SK-N-SH (cell line): Measurements from ENCODE around the gene FDPS. TPM values are rescaled to one million over a fixed set of nuclear protein-coding genes. Genes with fewer than 3 reads are reported as not detected.

Source experiments
- CTCF ChIA-PET: fragments of 300-600, 350-600 bp; formaldehyde crosslinking; extraction: SDS; loops from one replicate; lab custom pipeline; 2021; lab: Yijun Ruan, JAX
- POLR2A ChIA-PET: fragments of 350-600 bp; sonication (Branson Sonifier 250); formaldehyde crosslinking; extraction: SDS; loops from one replicate; lab custom pipeline; 2020; ENCODE audit warnings: antibody characterized with exemption, inconsistent platforms; lab: Yijun Ruan, JAX
- DNase-seq: peaks from one replicate; pipeline ENCODE4 v3.0.0; 2012
- H2AFZ ChIP-seq: fragments of 200-600 bp; sonication (generic); 2 replicates; pipeline ENCODE4 v1.8.1; 2016; ENCODE audit warnings: antibody characterized with exemption, mild to moderate bottlenecking, low read depth
- H3F3A ChIP-seq: fragments of 200-600 bp; sonication (generic); replicated peaks from 2 replicates; pipeline ENCODE3; 2016; ENCODE audit warnings: antibody characterized with exemption, mild to moderate bottlenecking; ENCODE audit not compliant: insufficient read depth
- H3K27ac ChIP-seq, 2 experiments: fragments of 200-500 bp in 1 of 2; fragments of 200-600 bp in 1 of 2; sonication (Bioruptor generic) in 1 of 2; sonication (generic), shearing (Covaris generic) in 1 of 2; 2 replicates each; pipeline versions ENCODE4 v1.5.1 to v1.6.1; 2014 to 2016; ENCODE audit warnings: low read depth in 2 of 2, inconsistent platforms in 1 of 2, low read length in 1 of 2, mild to moderate bottlenecking in 1 of 2, mixed read lengths in 1 of 2
- H3K27me3 ChIP-seq: fragments of 200-600 bp; sonication (generic), shearing (Covaris generic); 2 replicates; pipeline ENCODE4 v1.6.1; 2016; ENCODE audit warnings: mixed run types; ENCODE audit not compliant: insufficient read depth
- H3K36me3 ChIP-seq, 2 experiments: fragments of 200-500 bp in 1 of 2; fragments of 200-600 bp in 1 of 2; sonication (Bioruptor generic) in 1 of 2; sonication (generic) in 1 of 2; replicated peaks in 1 of 2; 2 replicates each; pipeline versions ENCODE3 to v1.5.1; 2014 to 2016; ENCODE audit warnings: low read length in 1 of 2, mild to moderate bottlenecking in 1 of 2; ENCODE audit not compliant: insufficient read depth in 2 of 2, control insufficient read depth in 1 of 2
- H3K4me1 ChIP-seq, 2 experiments: fragments of 200-500 bp in 1 of 2; fragments of 200-600 bp in 1 of 2; sonication (Bioruptor generic) in 1 of 2; sonication (generic), shearing (Covaris generic) in 1 of 2; 2 replicates each; pipeline versions ENCODE4 v1.5.1 to v1.6.1; 2014 to 2016; ENCODE audit warnings: low read depth in 1 of 2, low read length in 1 of 2, mixed run types in 1 of 2; ENCODE audit not compliant: insufficient read depth in 2 of 2, control insufficient read depth in 1 of 2
- H3K4me2 ChIP-seq: fragments of 200-600 bp; sonication (generic), shearing (Covaris generic); 2 replicates; pipeline ENCODE4 v1.6.1; 2017; ENCODE audit warnings: mixed run types
- H3K4me3 ChIP-seq, 2 experiments: fragments of 200-500 bp in 1 of 2; fragments of 200-600 bp in 1 of 2; sonication (Bioruptor generic) in 1 of 2; sonication (generic), shearing (Covaris generic) in 1 of 2; 2 replicates each; pipeline versions ENCODE4 v1.5.1 to v1.8.1; 2014 to 2016; ENCODE audit warnings: low read depth in 2 of 2, inconsistent platforms in 1 of 2, low read length in 1 of 2, mild to moderate bottlenecking in 1 of 2, mixed read lengths in 1 of 2, moderate library complexity in 1 of 2
- H3K79me2 ChIP-seq: fragments of 200-600 bp; sonication (generic); 2 replicates; pipeline ENCODE4 v1.8.1; 2017; ENCODE audit warnings: mild to moderate bottlenecking; ENCODE audit not compliant: insufficient read depth
- H3K9ac ChIP-seq: fragments of 200-600 bp; sonication (generic); 2 replicates; pipeline ENCODE4 v1.6.1; 2017; ENCODE audit warnings: mixed run types
- H3K9me2 ChIP-seq: fragments of 200-600 bp; sonication (generic); 2 replicates; pipeline ENCODE4 v1.6.1; 2017; ENCODE audit warnings: mixed run types
- H3K9me3 ChIP-seq: fragments of 200-600 bp; sonication (generic); 2 replicates; pipeline ENCODE4 v1.6.1; 2017; ENCODE audit warnings: mixed run types, mild to moderate bottlenecking, moderate library complexity
- H4K20me1 ChIP-seq: fragments of 200-600 bp; sonication (generic); 2 replicates; pipeline ENCODE4 v1.6.1; 2017; ENCODE audit warnings: mild to moderate bottlenecking, mixed run types; ENCODE audit not compliant: insufficient read depth
- CHD2 ChIP-seq: fragments of 150-350 bp; IDR thresholded peaks from 2 replicates; pipeline ENCODE4 v1.6.1; 2018; ENCODE audit warnings: low read length; ENCODE audit not compliant: partially characterized antibody
- CTCF ChIP-seq: fragments of 200-600 bp; sonication (generic); IDR thresholded peaks from 2 replicates; pipeline ENCODE4 v1.6.1; 2017; ENCODE audit warnings: antibody characterized with exemption, mild to moderate bottlenecking, moderate library complexity
- ELF1 ChIP-seq: IDR thresholded peaks from 2 replicates; pipeline ENCODE4 v1.4.0; 2012
- EP300 ChIP-seq, 2 experiments: IDR thresholded peaks; 2 replicates each; pipeline versions ENCODE4 v1.4.0 to v1.6.1; 2012; ENCODE audit warnings: borderline replicate concordance in 1 of 2, low read depth in 1 of 2, low read length in 1 of 2
- EZH2phosphoT487 ChIP-seq: fragments of 200-600 bp; sonication (generic); IDR thresholded peaks from 2 replicates; pipeline ENCODE4 v1.6.1; 2017; ENCODE audit warnings: low read depth, mixed run types, mild to moderate bottlenecking, antibody characterized with exemption, moderate library complexity, borderline replicate concordance
- FOXM1 ChIP-seq: IDR thresholded peaks from 2 replicates; pipeline ENCODE4 v1.4.0; 2012; ENCODE audit warnings: low read depth, mild to moderate bottlenecking
- GATA2 ChIP-seq: sonication (generic); formaldehyde crosslinking; IDR thresholded peaks from 2 replicates; pipeline ENCODE4 v1.5.0; 2020; ENCODE audit warnings: mild to moderate bottlenecking, missing genetic modification reagents
- IRF3 ChIP-seq: fragments of 150-350 bp; IDR thresholded peaks from 2 replicates; pipeline ENCODE4 v1.6.1; 2016; ENCODE audit warnings: mild to moderate bottlenecking, low read depth, low read length
- MAX ChIP-seq: IDR thresholded peaks from 2 replicates; pipeline ENCODE4 v1.4.0; 2012; ENCODE audit warnings: low read depth
- MXI1 ChIP-seq: IDR thresholded peaks from 2 replicates; pipeline ENCODE4 v1.6.1; 2012; ENCODE audit warnings: mild to moderate bottlenecking, low read depth, low read length, improper control_type of control experiment
- NFIC ChIP-seq: IDR thresholded peaks from 2 replicates; pipeline ENCODE4 v1.4.0; 2012; ENCODE audit warnings: borderline replicate concordance
- NRF1 ChIP-seq: IDR thresholded peaks from 2 replicates; pipeline ENCODE4 v1.6.1; 2012; ENCODE audit warnings: low read depth, mild to moderate bottlenecking, low read length
- POLR2AphosphoS5 ChIP-seq: IDR thresholded peaks from 2 replicates; pipeline ENCODE4 v1.6.1; 2012; ENCODE audit warnings: low read depth, low read length
- REST ChIP-seq: IDR thresholded peaks from 2 replicates; pipeline ENCODE4 v1.6.1; 2012; ENCODE audit warnings: mild to moderate bottlenecking, low read depth, low read length, moderate library complexity
- RXRA ChIP-seq: IDR thresholded peaks from 2 replicates; pipeline ENCODE4 v1.4.0; 2012; ENCODE audit warnings: low read depth, mild to moderate bottlenecking, borderline replicate concordance
- TAF1 ChIP-seq: IDR thresholded peaks from 2 replicates; pipeline ENCODE4 v1.6.1; 2012; ENCODE audit warnings: low read depth, mild to moderate bottlenecking, low read length, moderate library complexity, borderline replicate concordance
- TCF12 ChIP-seq: IDR thresholded peaks from 2 replicates; pipeline ENCODE4 v1.4.0; 2012
- TEAD4 ChIP-seq: IDR thresholded peaks from 2 replicates; pipeline ENCODE4 v1.4.0; 2012; ENCODE audit warnings: mild to moderate bottlenecking, borderline replicate concordance; ENCODE audit not compliant: insufficient read depth
- USF1 ChIP-seq: IDR thresholded peaks from 2 replicates; pipeline ENCODE4 v1.4.0; 2012; ENCODE audit warnings: low read depth, borderline replicate concordance
- USF2 ChIP-seq: fragments of 150-350 bp; IDR thresholded peaks from 2 replicates; pipeline ENCODE4 v1.6.1; 2017; ENCODE audit warnings: antibody characterized with exemption, low read length, low read depth, borderline replicate concordance
- WGBS: methylation state at CpG from one replicate; pipeline ENCODE4 v1.1.6; 2017; ENCODE audit warnings: low lambda C conversion rate; 5-methylcytosine and 5-hydroxymethylcytosine counted together
- polyA plus RNA-seq, 3 experiments: library from polyadenylated mRNA; depleted of rRNA; stranded (reverse); fragments of >200 nt; gene quantifications; 2 replicates each; pipeline ENCODE4 v1.2.3, GENCODE V29; 2012

Gene FDPS
- polyA plus RNA-seq, 1 of the 3 experiments (the other 2 are of a cell fraction): 126 TPM

GRCh38 chr1:155326020-155326526, 17.4 kb downstream of the FDPS start (continued):
- TF ChIP-seq IRF3 (no peak), MXI1 (no peak), TCF12 (no peak)
- TF ChIP-seq, all 33 proteins: peak for 0

- Histone ChIP-seq H3K27ac (no peak overlapping the region), H3K4me2 (no peak overlapping the region), H3K4me1 (peaks cover 8 to 20% of the 10 kb centered on the region in 2 experiments), H2AFZ (no peak overlapping the region), H3K4me3 (no peak overlapping the region), H4K20me1 (0 out of 2 replicates have a peak, but pooled peaks cover 5% of the 10 kb centered on the region), H3K9me3 (no peaks in the 10 kb centered on the region), H3F3A (peaks cover 27% of the 10 kb centered on the region), H3K9ac (no peak overlapping the region), H3K9me2 (no peaks in the 10 kb centered on the region), H3K79me2 (peaks cover 36% of the 10 kb centered on the region), H3K36me3 (peaks cover 32 to 38% of the 10 kb centered on the region in 2 experiments), H3K27me3 (no peaks in the 10 kb centered on the region)
- 100% methylated on average over 1 of the region's 7 CpGs for WGBS
- no peak for DNase-seq
- TF ChIP-seq CTCF: no peak
- no peak for TF ChIP-seq NRF1
- no peak for TF ChIP-seq REST
- TF ChIP-seq EP300 (IDR thresholded peaks at IDR 0.05; ENCODE audit: borderline replicate concordance in 1 of 2, low read depth in 1 of 2, low read length in 1 of 2): no peak
- TF ChIP-seq USF2: no peak
- no peak for TF ChIP-seq CHD2
- TF ChIP-seq NFIC: no peak
- TF ChIP-seq TCF12: no peak
- no peak for TF ChIP-seq TAF1
- no peak for TF ChIP-seq ELF1
- no peak for TF ChIP-seq EZH2phosphoT487
- no peak for TF ChIP-seq POLR2AphosphoS5
- no peak for TF ChIP-seq FOXM1
- no peak for TF ChIP-seq GATA2 (CRISPR knock-in tag)
- no peak for TF ChIP-seq MAX
- no peak for TF ChIP-seq TEAD4
- no peak for TF ChIP-seq RXRA
- TF ChIP-seq USF1: no peak
- ChIA-PET CTCF (interaction anchor here (0.9 to 11.6 kb wide), 4 partner anchors 9 to 178 kb away, joined by 3 to 184 read pairs (median 12); partner anchors contain the start of gene ENTREP3), POLR2A (no interaction called here)
These were observed 18.0 kb downstream of the FDPS start for GRCh38 chr1:155326631-155327037.
